RWPE2 (cell line): ENCODE data around the gene AWAT1.

Experiments used
- ATAC-seq: fragments of 200-7000 bp; cut with Tn5 transposase; 3 replicates; pipeline ENCODE4 v1.9.1; 2021; ENCODE audit warnings: low read depth
- DNase-seq: peaks from one replicate; pipeline ENCODE4 v3.0.0-alpha.2; 2020; ENCODE audit warnings: low spot score
- H3K27ac ChIP-seq: fragments of 450-650 bp; 2 replicates; pipeline ENCODE4 v1.5.1; 2017; ENCODE audit warnings: mild to moderate bottlenecking; ENCODE audit not compliant: poor library complexity, severe bottlenecking
- H3K27me3 ChIP-seq: fragments of 250-450 bp; sonication (Bioruptor Pico); 2 replicates; pipeline ENCODE4 v1.5.1; 2021; ENCODE audit warnings: mild to moderate bottlenecking, moderate library complexity; ENCODE audit not compliant: insufficient read depth, poor library complexity, severe bottlenecking
- H3K36me3 ChIP-seq: fragments of 250-450 bp; sonication (Bioruptor Pico); 2 replicates; pipeline ENCODE4 v1.5.1; 2020; ENCODE audit warnings: low read depth, mild to moderate bottlenecking, moderate library complexity
- H3K4me1 ChIP-seq: fragments of 250-450 bp; sonication (Bioruptor Pico); 2 replicates; pipeline ENCODE4 v1.5.1; 2021; ENCODE audit warnings: mild to moderate bottlenecking, moderate library complexity; ENCODE audit not compliant: insufficient read depth, poor library complexity, severe bottlenecking
- H3K4me3 ChIP-seq: fragments of 250-450 bp; sonication (Bioruptor Pico); 2 replicates; pipeline ENCODE4 v1.5.1; 2021; ENCODE audit warnings: mild to moderate bottlenecking, moderate library complexity; ENCODE audit not compliant: severe bottlenecking
- H3K9me3 ChIP-seq: fragments of 250-450 bp; sonication (Bioruptor Pico); 2 replicates; pipeline ENCODE4 v1.5.1; 2021; ENCODE audit warnings: mild to moderate bottlenecking, moderate library complexity; ENCODE audit not compliant: severe bottlenecking
- CTCF ChIP-seq: fragments of 450-650 bp; IDR thresholded peaks from one replicate; pipeline ENCODE4 v1.5.1; 2017; ENCODE audit warnings: mild to moderate bottlenecking, moderate library complexity; ENCODE audit not compliant: poor library complexity, severe bottlenecking

Gene AWAT1

GRCh38 chrX:70253377-70254062, 19.1 kb downstream of the AWAT1 start:
- TF ChIP-seq CTCF = no peak
- ATAC-seq (peak; percentile 75), DNase-seq (no peak)
- Histone ChIP-seq H3K4me1 (peaks cover 29% of the 10 kb centered on the region), H3K27ac (peak overlapping the region; percentile 88), H3K27me3 (no peaks in the 10 kb centered on the region), H3K9me3 (no peaks in the 10 kb centered on the region), H3K36me3 (no peaks in the 10 kb centered on the region), H3K4me3 (no peak overlapping the region)

GRCh38 chrX:70254063-70254400, 19.6 kb downstream of the AWAT1 start:
- TF ChIP-seq CTCF = no peak
- DNase-seq (no peak), ATAC-seq (peak; percentile 71)
- Histone ChIP-seq H3K27me3 (no peaks in the 10 kb centered on the region), H3K36me3 (no peaks in the 10 kb centered on the region), H3K4me1 (peaks cover 29% of the 10 kb centered on the region), H3K9me3 (no peaks in the 10 kb centered on the region), H3K27ac (peak overlapping the region; percentile 88), H3K4me3 (no peak overlapping the region)

- Histone ChIP-seq H3K9me3 (no peaks in the 10 kb centered on the region), H3K4me3 (no peak overlapping the region), H3K27ac (peak overlapping the region; percentile 88), H3K4me1 (peaks cover 29% of the 10 kb centered on the region), H3K27me3 (no peaks in the 10 kb centered on the region), H3K36me3 (no peaks in the 10 kb centered on the region)
- ATAC-seq = no peak
- no peak for TF ChIP-seq CTCF
- no peak for DNase-seq
These were observed 20.5 kb downstream of the AWAT1 start for GRCh38 chrX:70254909-70255308.

GRCh38 chrX:70255452-70255851, 21.0 kb downstream of the AWAT1 start:
- H3K27ac ChIP-seq = no peak overlapping the region
- no peaks in the 10 kb centered on the region for H3K27me3 ChIP-seq
- ATAC-seq (no peak), DNase-seq (no peak)
- H3K4me1 ChIP-seq = peaks cover 29% of the 10 kb centered on the region
- no peaks in the 10 kb centered on the region for H3K36me3 ChIP-seq
- no peak overlapping the region for H3K4me3 ChIP-seq
- no peak for TF ChIP-seq CTCF
- no peaks in the 10 kb centered on the region for H3K9me3 ChIP-seq
